ENCODE data around the gene CLHC1.
"Not testable (repeated sequence)": the region's sequence is repeated elsewhere in the genome, so short reads cannot be mapped to it uniquely, and the experiment has no call there.

The CLHC1 gene

GRCh38 chr2:55133467-55134315 lies 98.4 kb downstream of the CLHC1 start:
- peak; percentile 57 for DNase-seq

- no peak for DNase-seq
Observed at GRCh38 chr2:55130849-55131248, 101.2 kb downstream of the CLHC1 start.

DNA sequence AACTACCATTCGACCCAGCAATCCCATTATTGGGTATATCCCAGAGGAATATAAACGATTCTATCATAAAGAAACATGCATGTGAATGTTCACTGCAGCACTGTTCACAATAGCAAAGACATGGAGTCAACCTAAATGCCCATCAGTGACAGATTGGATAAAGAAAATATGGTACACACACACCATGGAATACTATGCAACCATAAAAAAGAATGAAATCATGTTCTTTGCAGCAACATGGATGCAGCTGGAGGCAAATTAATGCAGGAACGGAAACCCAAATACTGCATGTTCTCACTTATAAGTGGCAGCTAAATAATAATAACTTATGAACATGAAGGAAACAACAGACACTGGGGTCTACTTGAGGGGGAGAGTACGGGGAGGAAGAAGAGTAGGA lies 105.5 kb downstream of the CLHC1 start:
- not testable (repeated sequence) for DNase-seq

Measured in activated CD8-positive, alpha-beta memory T cell treated with anti-CD3 and anti-CD28 coated beads, Interleukin-2, amount 50 U/mL, for 48 hours (primary cell).